Colonic mucosa (tissue), 4 donors: ENCODE data around the gene MKNK1. TPM values are rescaled to one million over a fixed set of nuclear protein-coding genes. Genes with fewer than 3 reads are reported as not detected.

Source experiments
- DNase-seq: peaks from one replicate; pipeline ENCODE4 v3.0.0-alpha.2; 2020
- H3K27ac ChIP-seq: fragments of 200-600 bp; one replicate; pipeline ENCODE4 v1.8.0; 2021
- H3K27me3 ChIP-seq: fragments of 200-600 bp; one replicate; pipeline ENCODE4 v1.8.0; 2021
- H3K36me3 ChIP-seq: fragments of 200-600 bp; one replicate; pipeline ENCODE4 v1.8.0; 2021
- H3K4me1 ChIP-seq: fragments of 200-600 bp; one replicate; pipeline ENCODE4 v1.8.0; 2021; ENCODE audit warnings: mild to moderate bottlenecking
- H3K4me3 ChIP-seq: fragments of 200-600 bp; one replicate; pipeline ENCODE4 v1.8.0; 2021
- H3K9ac ChIP-seq, 2 donors: one replicate each; pipeline ENCODE4 v1.7.0; 2013; ENCODE audit warnings: control low read depth in 2 of 2, low read depth in 2 of 2, low read length in 2 of 2
- H3K9me3 ChIP-seq: fragments of 200-600 bp; one replicate; pipeline ENCODE4 v1.8.0; 2021
- CTCF ChIP-seq: fragments of 200-600 bp; IDR thresholded peaks from one replicate; pipeline ENCODE4 v1.8.0; 2022; ENCODE audit warnings: antibody characterized with exemption, mild to moderate bottlenecking
- intact Hi-C: fragments of 100-400 bp; cut with DNase I; formaldehyde crosslinking; loops from one replicate; pipeline ENCODE4 v1.14.1; 2022
- total RNA-seq, 2 donors: library from RNA; stranded (reverse); fragmentation: NEBNext Ultra II Directional in 1 of 2; extraction: Animal tissue kit (Norgen Biotek cat#: 25700) in 1 of 2; gene quantifications; one replicate each; pipeline ENCODE4 v1.2.1, GENCODE V29; 2021
- donor health status: healthy.
- donor health status: DM: no; HTN: no; CAD: no.
- donor health status: DM: no; HTN: no; CAD: no.

The MKNK1 gene
- total RNA-seq, 2 donors from 2014 or later = 27.0 to 36.8 TPM

GRCh38 chr1:46618754-46619415 lies 14.8 kb upstream of the MKNK1 start:
- no peak for TF ChIP-seq CTCF
- Histone ChIP-seq H3K36me3 (no peaks in the 10 kb centered on the region), H3K27ac (no peak overlapping the region), H3K9me3 (no peaks in the 10 kb centered on the region), H3K27me3 (no peaks in the 10 kb centered on the region), H3K4me3 (no peak overlapping the region), H3K4me1 (peaks cover 5% of the 10 kb centered on the region), H3K9ac (no peak overlapping the region)
- no peak for DNase-seq
- intact Hi-C loops = no loop called here

- Histone ChIP-seq H3K27ac (no peak overlapping the region), H3K4me1 (peaks cover 5% of the 10 kb centered on the region)
These were observed 13.8 kb upstream of the MKNK1 start for GRCh38 chr1:46617833-46618232.

GRCh38 chr1:46617108-46617800 lies 13.2 kb upstream of the MKNK1 start:
- peak overlapping the region; percentile 71 to 87 for H3K9ac ChIP-seq
- intact Hi-C loops = no loop called here
- DNase-seq = no peak
- no peaks in the 10 kb centered on the region for H3K27me3 ChIP-seq
- peak overlapping the region; percentile 63 for H3K4me3 ChIP-seq
- H3K36me3 ChIP-seq = no peaks in the 10 kb centered on the region
- H3K27ac ChIP-seq = peak overlapping the region; percentile 88
- H3K9me3 ChIP-seq = no peaks in the 10 kb centered on the region
- TF ChIP-seq CTCF = no peak
- H3K4me1 ChIP-seq = peaks cover 5% of the 10 kb centered on the region

More at GRCh38 chr1:46617833-46618232, 13.8 kb upstream of the MKNK1 start:
- no peak overlapping the region for H3K9ac ChIP-seq
- no peaks in the 10 kb centered on the region for H3K9me3 ChIP-seq
- no peak overlapping the region for H3K4me3 ChIP-seq
- intact Hi-C loops = no loop called here
- no peaks in the 10 kb centered on the region for H3K27me3 ChIP-seq
- TF ChIP-seq CTCF = no peak
- no peak for DNase-seq
- no peaks in the 10 kb centered on the region for H3K36me3 ChIP-seq

GRCh38 chr1:46616277-46617107 lies 12.4 kb upstream of the MKNK1 start, which contains the start of gene MOB3C:
MOB3C (minus strand) TSS chr1:46616811; CDS start chr1:46613321, 3,490 bp downstream.
- intact Hi-C loops = no loop called here
- H3K9ac ChIP-seq = peak within 1 kb of the TSS; percentile 71 to 87

More at GRCh38 chr1:46616277-46617107, 12.4 kb upstream of the MKNK1 start, which contains the start of gene MOB3C:
- Histone ChIP-seq H3K36me3 (no peaks in the 10 kb centered on the region), H3K9me3 (no peaks in the 10 kb centered on the region), H3K27me3 (no peaks in the 10 kb centered on the region), H3K4me3 (peak within 1 kb of the TSS; percentile 63), H3K4me1 (peaks cover 5% of the 10 kb centered on the region), H3K27ac (peak within 1 kb of the TSS; percentile 88)
- no peak for TF ChIP-seq CTCF
- peak; percentile 87 for DNase-seq
